HepG2 (cell line): ENCODE data around the gene KDM7A. TPM values are rescaled to one million over a fixed set of nuclear protein-coding genes. Genes with fewer than 3 reads are reported as not detected.

ENCODE experiments used
- ATAC-seq: fragments of 200-7000 bp; cut with Tn5 transposase; 3 replicates; pipeline ENCODE4 v1.9.1; 2020; ENCODE audit warnings: mild to moderate bottlenecking, moderate library complexity
- BruUV-seq: library from RNA; stranded (reverse); fragments of 400-500 nt; replicated peaks from 2 replicates; lab custom pipeline; 2021; lab: Mats Ljungman, UMichigan
- CTCF ChIA-PET: fragments of 300-600 bp; formaldehyde crosslinking; extraction: SDS; loops from one replicate; lab custom pipeline; 2021; ENCODE audit warnings: low total read pairs, inconsistent platforms, low intra/inter-chr PET ratio; lab: Yijun Ruan, JAX
- POLR2A ChIA-PET: fragments of 350-600 bp; sonication (Branson Sonifier 250); formaldehyde crosslinking; loops from one replicate; lab custom pipeline; 2020; ENCODE audit warnings: antibody characterized with exemption, inconsistent platforms; lab: Yijun Ruan, JAX
- DNase-seq: peaks from one replicate; pipeline ENCODE4 v3.0.0-alpha.2; 2015; ENCODE audit warnings: low spot score
- FAIRE-seq: peaks from 3 replicates; lab custom pipeline; 2011; peaks lifted over from hg19 to GRCh38; lab: Jason Lieb, UNC
- H2AFZ ChIP-seq: one replicate; pipeline ENCODE4 v1.6.1; 2011; ENCODE audit warnings: low read length, inconsistent platforms
- H3K27ac ChIP-seq: fragments of 300-600 bp; 3 replicates; pipeline ENCODE4 v1.8.0; 2011; ENCODE audit warnings: mixed run types, mild to moderate bottlenecking, mixed read lengths, low read length, inconsistent platforms; ENCODE audit not compliant: insufficient read depth; ENCODE audit errors: extremely low read length
- H3K27me3 ChIP-seq, 2 experiments: fragments of 200-600 bp in 1 of 2; 2 replicates in 1 of 2; 3 replicates in 1 of 2; pipeline versions ENCODE4 v1.6.0 to v1.8.0; 2011; ENCODE audit warnings: low read length in 2 of 2, mild to moderate bottlenecking in 2 of 2, moderate library complexity in 2 of 2, inconsistent platforms in 1 of 2; ENCODE audit not compliant: insufficient read depth in 2 of 2, control insufficient read depth in 1 of 2
- H3K36me3 ChIP-seq, 2 experiments: fragments of 200-600 bp in 1 of 2; replicated peaks in 1 of 2; 2 replicates in 1 of 2; 3 replicates in 1 of 2; pipeline versions ENCODE4 v1.5.1 to v1.8.0; 2011; ENCODE audit warnings: low read length in 2 of 2, inconsistent platforms in 1 of 2; ENCODE audit not compliant: insufficient read depth in 2 of 2, control insufficient read depth in 1 of 2
- H3K4me1 ChIP-seq: 2 replicates; pipeline ENCODE4 v1.5.1; 2012; ENCODE audit warnings: low read length, inconsistent platforms; ENCODE audit not compliant: insufficient read depth
- H3K4me2 ChIP-seq: 2 replicates; pipeline ENCODE4 v1.6.0; 2011; ENCODE audit warnings: low read depth, low read length, inconsistent platforms
- H3K4me3 ChIP-seq, 3 experiments: fragments of 200-600 bp in 1 of 3; sonication (generic), shearing (Covaris generic) in 1 of 3; replicated peaks in 1 of 3; 2 replicates each; pipeline ENCODE4 v1.5.1; 2011 to 2016; ENCODE audit warnings: low read length in 3 of 3, inconsistent platforms in 2 of 3, low read depth in 2 of 3, mild to moderate bottlenecking in 2 of 3, control low read depth in 1 of 3, mixed read lengths in 1 of 3; ENCODE audit not compliant: insufficient read depth in 1 of 3
- H3K79me2 ChIP-seq: one replicate; pipeline ENCODE4 v1.6.1; 2011; ENCODE audit warnings: low read length, inconsistent platforms; ENCODE audit not compliant: insufficient read depth
- H3K9ac ChIP-seq: 2 replicates; pipeline ENCODE4 v1.6.0; 2011; ENCODE audit warnings: mild to moderate bottlenecking, low read depth, low read length, inconsistent platforms; ENCODE audit not compliant: insufficient read depth
- H3K9me3 ChIP-seq: 2 replicates; pipeline ENCODE4 v1.5.1; 2012; ENCODE audit warnings: mild to moderate bottlenecking, low read length
- H4K20me1 ChIP-seq: 2 replicates; pipeline ENCODE4 v1.6.0; 2011; ENCODE audit warnings: inconsistent platforms, mild to moderate bottlenecking, low read length, moderate library complexity; ENCODE audit not compliant: insufficient read depth
- ADNP ChIP-seq: sonication (generic); formaldehyde crosslinking; IDR thresholded peaks from 2 replicates; pipeline ENCODE4 v1.4.0; 2020; ENCODE audit warnings: missing genetic modification reagents
- AGO2 ChIP-seq: fragments of 200-400 bp; formaldehyde crosslinking; optimal IDR thresholded peaks from 2 replicates; pipeline ENCODE3; 2017; ENCODE audit warnings: mild to moderate bottlenecking, low read depth, low read length, moderate library complexity
- GABPA ChIP-seq, 2 experiments: IDR thresholded peaks; 2 replicates each; pipeline ENCODE4 v1.6.1; 2011 to 2016; ENCODE audit warnings: low read depth in 2 of 2, low read length in 1 of 2, missing biosample characterization in 1 of 2, missing genetic modification characterization in 1 of 2
- MTA3 ChIP-seq: sonication (generic); formaldehyde crosslinking; IDR thresholded peaks from 2 replicates; pipeline ENCODE4 v1.4.0; 2020; ENCODE audit warnings: missing genetic modification reagents
- SNAI1 ChIP-seq: sonication (generic); formaldehyde crosslinking; IDR thresholded peaks from 2 replicates; pipeline ENCODE4 v1.5.0; 2020; ENCODE audit warnings: mild to moderate bottlenecking, missing genetic modification reagents, borderline replicate concordance
- SP5 ChIP-seq: IDR thresholded peaks from 2 replicates; pipeline ENCODE4 v1.6.1; 2016; ENCODE audit warnings: low read depth, borderline replicate concordance
- ZFP1 ChIP-seq: IDR thresholded peaks from 2 replicates; pipeline ENCODE4 v1.6.1; 2016
- ZNF547 ChIP-seq: sonication (generic); formaldehyde crosslinking; IDR thresholded peaks from 2 replicates; pipeline ENCODE4 v1.5.1; 2020; ENCODE audit warnings: mild to moderate bottlenecking, missing genetic modification reagents
- ZNF781 ChIP-seq: sonication (generic); formaldehyde crosslinking; IDR thresholded peaks from 2 replicates; pipeline ENCODE4 v1.5.1; 2020; ENCODE audit warnings: borderline replicate concordance, mild to moderate bottlenecking, missing genetic modification reagents; ENCODE audit errors: not compliant biosample characterization
- ZNF816 ChIP-seq: sonication (generic); formaldehyde crosslinking; IDR thresholded peaks from 2 replicates; pipeline ENCODE4 v1.8.0; 2022; ENCODE audit warnings: missing genetic modification reagents, mild to moderate bottlenecking, borderline replicate concordance
- WGBS: methylation state at CpG from one replicate; pipeline ENCODE4 v1.1.6; 2017; ENCODE audit warnings: low lambda C conversion rate; 5-methylcytosine and 5-hydroxymethylcytosine counted together
- in situ Hi-C: cut with HindIII; loops from 2 replicates; pipeline ENCODE4 v1.10.0; 2017; ENCODE audit warnings: low pct_unique_long_range_greater_than_20kb; ENCODE audit not compliant: extremely low pct_ligation_motif_present
- intact Hi-C: fragments of 100-400 bp; cut with micrococcal nuclease; formaldehyde crosslinking; loops from one replicate; pipeline ENCODE4 v1.10.0; 2022; ENCODE audit not compliant: unreplicated experiment
- polyA plus RNA-seq, 8 experiments: library from polyadenylated mRNA; depleted of rRNA in 3 of 8; stranded (reverse) in 7 of 8; unstranded in 1 of 8; fragments of >200 nt; fragmentation: Illumina TruSeq in 4 of 8; extraction: Trizol in 4 of 8; gene quantifications; 2 replicates each; pipeline versions ENCODE4 v1.2.1 to v1.2.3, GENCODE V29; 2011 to 2016; ENCODE audit warnings: low read depth in 4 of 8, missing spikeins in 1 of 8, mixed read lengths in 1 of 8; ENCODE audit not compliant: insufficient read depth in 1 of 8
- total RNA-seq, 5 experiments: library from RNA; depleted of rRNA; stranded (reverse); fragments of >200 nt; fragmentation: Illumina TruSeq; extraction: Trizol; gene quantifications; 2 replicates each; pipeline ENCODE4 v1.2.3, GENCODE V29; 2016; ENCODE audit warnings: low read depth in 1 of 5
- TF ChIP-seq, protein P1 (sequence below): IDR thresholded peaks from 2 replicates; pipeline ENCODE4 v1.6.1; 2018; ENCODE audit warnings: missing genetic modification reagents
- TF ChIP-seq, protein P2 (sequence below): sonication (generic); formaldehyde crosslinking; IDR thresholded peaks from 2 replicates; pipeline ENCODE4 v1.8.0; 2022; ENCODE audit warnings: mild to moderate bottlenecking, missing genetic modification reagents; ENCODE audit not compliant: insufficient replicate concordance
- TF ChIP-seq, protein P3 (sequence below): sonication (generic); formaldehyde crosslinking; IDR thresholded peaks from 2 replicates; pipeline ENCODE4 v1.4.0; 2020; ENCODE audit warnings: missing genetic modification reagents

KDM7A gene
- total and polyA plus RNA-seq, 2 of the 13 experiments (the other 11 are each of a cell fraction or from before 2014, with no cell fraction given), result 10.8 to 16.8 TPM

DNA sequence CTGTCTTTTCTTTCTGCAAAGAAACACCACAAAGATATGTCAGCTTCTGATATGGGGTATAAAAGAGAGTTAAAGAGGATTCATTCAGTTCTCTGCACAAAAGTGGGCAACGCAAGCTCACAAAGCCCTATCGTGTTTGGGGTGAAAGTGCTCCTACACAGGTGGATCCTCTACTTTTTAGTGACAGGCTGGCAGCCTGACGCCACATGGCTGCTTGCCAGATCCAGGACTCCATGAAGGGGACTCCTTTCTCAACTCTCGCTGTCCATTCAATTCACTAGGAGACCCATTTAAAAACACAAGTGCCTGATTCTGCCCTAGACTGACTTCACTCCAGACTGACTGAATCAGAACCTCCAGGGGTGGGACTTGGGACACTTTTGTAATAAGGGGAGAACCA is 122.0 kb downstream of the KDM7A start (continued):
- no peak for TF ChIP-seq ZNF781 (CRISPR knock-in tag)
- no peak for TF ChIP-seq MTA3 (CRISPR knock-in tag)
- TF ChIP-seq SNAI1 (CRISPR knock-in tag), result no peak

DNA sequence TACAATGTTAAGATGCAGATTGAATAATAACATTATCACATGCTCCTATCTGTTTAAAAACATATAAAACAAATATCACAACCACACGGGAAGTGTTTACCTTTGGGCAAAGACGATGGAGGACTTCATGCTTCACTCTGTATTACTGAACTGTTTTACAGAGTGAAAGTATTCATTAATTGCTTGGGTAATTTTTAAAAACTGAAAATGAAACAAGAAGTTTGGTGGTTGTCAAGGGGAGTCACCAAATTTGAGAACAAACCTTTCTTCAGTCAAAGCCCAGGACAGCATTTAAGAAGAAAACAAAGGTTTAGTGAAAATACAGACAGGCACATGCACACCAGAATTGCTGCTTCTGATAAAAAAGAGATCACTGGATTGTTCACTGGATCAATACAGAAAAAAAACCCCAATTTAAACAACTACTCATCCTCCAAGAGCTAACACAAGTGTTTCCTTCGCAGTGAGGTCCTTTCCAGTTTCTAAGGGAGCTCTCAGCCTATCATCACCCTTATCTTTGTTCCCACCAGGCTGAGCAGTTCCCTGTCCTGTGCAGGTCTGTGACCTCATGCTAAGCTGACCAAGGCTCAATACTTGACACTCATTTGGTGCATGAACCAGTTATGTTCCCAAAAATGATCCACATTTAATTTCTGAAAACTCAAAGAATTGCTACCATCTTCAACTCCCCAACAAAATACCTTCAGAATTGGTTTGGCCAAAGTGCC is 122.8 kb downstream of the KDM7A start:
- no peak overlapping the region for H3K9ac ChIP-seq
- no TSS peak for BruUV-seq
- intact Hi-C loops, result no loop called here
- DNase-seq (no peak), FAIRE-seq (no peak), ATAC-seq (no peak)
- no peak overlapping the region for H3K4me2 ChIP-seq
- peaks cover 36% of the 10 kb centered on the region for H3K4me1 ChIP-seq
- H3K4me3 ChIP-seq, result no peak overlapping the region
- H3K36me3 ChIP-seq, result peaks cover 5 to 21% of the 10 kb centered on the region in 2 experiments
- 83% methylated on average over 3 of the region's 3 CpGs for WGBS
- H2AFZ ChIP-seq, result no peak overlapping the region
- H3K79me2 ChIP-seq, result no peaks in the 10 kb centered on the region
- no peak overlapping the region for H3K27ac ChIP-seq
- ChIA-PET POLR2A (no interaction called here), CTCF (no interaction called here)
- H4K20me1 ChIP-seq, result no peaks in the 10 kb centered on the region
- H3K27me3 ChIP-seq, result no peaks in the 10 kb centered on the region
- in situ Hi-C loops, result no loop called here
- H3K9me3 ChIP-seq, result no peaks in the 10 kb centered on the region
- TF ChIP-seq, protein P1, sequence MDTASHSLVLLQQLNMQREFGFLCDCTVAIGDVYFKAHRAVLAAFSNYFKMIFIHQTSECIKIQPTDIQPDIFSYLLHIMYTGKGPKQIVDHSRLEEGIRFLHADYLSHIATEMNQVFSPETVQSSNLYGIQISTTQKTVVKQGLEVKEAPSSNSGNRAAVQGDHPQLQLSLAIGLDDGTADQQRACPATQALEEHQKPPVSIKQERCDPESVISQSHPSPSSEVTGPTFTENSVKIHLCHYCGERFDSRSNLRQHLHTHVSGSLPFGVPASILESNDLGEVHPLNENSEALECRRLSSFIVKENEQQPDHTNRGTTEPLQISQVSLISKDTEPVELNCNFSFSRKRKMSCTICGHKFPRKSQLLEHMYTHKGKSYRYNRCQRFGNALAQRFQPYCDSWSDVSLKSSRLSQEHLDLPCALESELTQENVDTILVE, result no peak
- no peak for TF ChIP-seq ZNF547 (CRISPR knock-in tag)
- no peak for TF ChIP-seq ZNF816 (CRISPR knock-in tag)
- TF ChIP-seq AGO2, result no peak
- TF ChIP-seq, protein P2, sequence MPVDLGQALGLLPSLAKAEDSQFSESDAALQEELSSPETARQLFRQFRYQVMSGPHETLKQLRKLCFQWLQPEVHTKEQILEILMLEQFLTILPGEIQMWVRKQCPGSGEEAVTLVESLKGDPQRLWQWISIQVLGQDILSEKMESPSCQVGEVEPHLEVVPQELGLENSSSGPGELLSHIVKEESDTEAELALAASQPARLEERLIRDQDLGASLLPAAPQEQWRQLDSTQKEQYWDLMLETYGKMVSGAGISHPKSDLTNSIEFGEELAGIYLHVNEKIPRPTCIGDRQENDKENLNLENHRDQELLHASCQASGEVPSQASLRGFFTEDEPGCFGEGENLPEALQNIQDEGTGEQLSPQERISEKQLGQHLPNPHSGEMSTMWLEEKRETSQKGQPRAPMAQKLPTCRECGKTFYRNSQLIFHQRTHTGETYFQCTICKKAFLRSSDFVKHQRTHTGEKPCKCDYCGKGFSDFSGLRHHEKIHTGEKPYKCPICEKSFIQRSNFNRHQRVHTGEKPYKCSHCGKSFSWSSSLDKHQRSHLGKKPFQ, result no peak
- TF ChIP-seq GABPA (IDR thresholded peaks at IDR 0.05; ENCODE audit: low read depth, low read length), result no peak
- no peak for TF ChIP-seq GABPA (CRISPR knock-in tag; IDR thresholded peaks at IDR 0.05; ENCODE audit: low read depth)
- no peak for TF ChIP-seq ADNP
- TF ChIP-seq SP5 (CRISPR knock-in tag), result no peak
- TF ChIP-seq, protein P3, sequence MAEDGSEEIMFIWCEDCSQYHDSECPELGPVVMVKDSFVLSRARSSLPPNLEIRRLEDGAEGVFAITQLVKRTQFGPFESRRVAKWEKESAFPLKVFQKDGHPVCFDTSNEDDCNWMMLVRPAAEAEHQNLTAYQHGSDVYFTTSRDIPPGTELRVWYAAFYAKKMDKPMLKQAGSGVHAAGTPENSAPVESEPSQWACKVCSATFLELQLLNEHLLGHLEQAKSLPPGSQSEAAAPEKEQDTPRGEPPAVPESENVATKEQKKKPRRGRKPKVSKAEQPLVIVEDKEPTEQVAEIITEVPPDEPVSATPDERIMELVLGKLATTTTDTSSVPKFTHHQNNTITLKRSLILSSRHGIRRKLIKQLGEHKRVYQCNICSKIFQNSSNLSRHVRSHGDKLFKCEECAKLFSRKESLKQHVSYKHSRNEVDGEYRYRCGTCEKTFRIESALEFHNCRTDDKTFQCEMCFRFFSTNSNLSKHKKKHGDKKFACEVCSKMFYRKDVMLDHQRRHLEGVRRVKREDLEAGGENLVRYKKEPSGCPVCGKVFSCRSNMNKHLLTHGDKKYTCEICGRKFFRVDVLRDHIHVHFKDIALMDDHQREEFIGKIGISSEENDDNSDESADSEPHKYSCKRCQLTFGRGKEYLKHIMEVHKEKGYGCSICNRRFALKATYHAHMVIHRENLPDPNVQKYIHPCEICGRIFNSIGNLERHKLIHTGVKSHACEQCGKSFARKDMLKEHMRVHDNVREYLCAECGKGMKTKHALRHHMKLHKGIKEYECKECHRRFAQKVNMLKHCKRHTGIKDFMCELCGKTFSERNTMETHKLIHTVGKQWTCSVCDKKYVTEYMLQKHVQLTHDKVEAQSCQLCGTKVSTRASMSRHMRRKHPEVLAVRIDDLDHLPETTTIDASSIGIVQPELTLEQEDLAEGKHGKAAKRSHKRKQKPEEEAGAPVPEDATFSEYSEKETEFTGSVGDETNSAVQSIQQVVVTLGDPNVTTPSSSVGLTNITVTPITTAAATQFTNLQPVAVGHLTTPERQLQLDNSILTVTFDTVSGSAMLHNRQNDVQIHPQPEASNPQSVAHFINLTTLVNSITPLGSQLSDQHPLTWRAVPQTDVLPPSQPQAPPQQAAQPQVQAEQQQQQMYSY (CRISPR knock-in tag), result no peak
- TF ChIP-seq ZFP1, result no peak
